HFFc6 (cell line): ENCODE data around the gene THEM5. TPM values are rescaled to one million over a fixed set of nuclear protein-coding genes. Genes with fewer than 3 reads are reported as not detected.

Source experiments
- DNase-seq: peaks from one replicate; pipeline ENCODE4 v3.0.0-alpha.2; 2018
- H3K27ac Mint-ChIP-seq: 2 replicates; pipeline ENCODE4 v1.8.0; 2020; ENCODE audit warnings: mild to moderate bottlenecking, mixed read lengths
- H3K27me3 Mint-ChIP-seq: 2 replicates; pipeline ENCODE4 v1.8.0; 2021; ENCODE audit warnings: mild to moderate bottlenecking, moderate library complexity, mixed read lengths; ENCODE audit not compliant: insufficient read depth
- H3K36me3 Mint-ChIP-seq: 2 replicates; pipeline ENCODE4 v1.8.0; 2021; ENCODE audit warnings: low read depth, mixed read lengths
- H3K4me1 Mint-ChIP-seq: 2 replicates; pipeline ENCODE4 v1.8.0; 2020; ENCODE audit warnings: low read depth, mixed read lengths
- H3K4me3 Mint-ChIP-seq: 2 replicates; pipeline ENCODE4 v1.8.0; 2020; ENCODE audit warnings: mild to moderate bottlenecking, moderate library complexity, mixed read lengths
- H3K9me3 Mint-ChIP-seq: 2 replicates; pipeline ENCODE4 v1.8.0; 2020; ENCODE audit warnings: mild to moderate bottlenecking, mixed read lengths
- total RNA-seq, 6 experiments: library from RNA; stranded (reverse); fragmentation: NEBNext Ultra II Directional; extraction: Animal tissue kit (Norgen Biotek cat#: 25700); gene quantifications; 2 replicates in 1 of 6; 3 replicates in 5 of 6; pipeline ENCODE4 v1.2.3, GENCODE V29; 2021
- TF ChIP-seq, protein P1 (sequence below): fragments of 200-600 bp; sonication (generic); IDR thresholded peaks from 2 replicates; pipeline ENCODE4 v1.5.0; 2021; ENCODE audit warnings: antibody characterized with exemption, mild to moderate bottlenecking

The THEM5 gene
- total RNA-seq, 6 experiments from 2014 or later, result not detected

DNA sequence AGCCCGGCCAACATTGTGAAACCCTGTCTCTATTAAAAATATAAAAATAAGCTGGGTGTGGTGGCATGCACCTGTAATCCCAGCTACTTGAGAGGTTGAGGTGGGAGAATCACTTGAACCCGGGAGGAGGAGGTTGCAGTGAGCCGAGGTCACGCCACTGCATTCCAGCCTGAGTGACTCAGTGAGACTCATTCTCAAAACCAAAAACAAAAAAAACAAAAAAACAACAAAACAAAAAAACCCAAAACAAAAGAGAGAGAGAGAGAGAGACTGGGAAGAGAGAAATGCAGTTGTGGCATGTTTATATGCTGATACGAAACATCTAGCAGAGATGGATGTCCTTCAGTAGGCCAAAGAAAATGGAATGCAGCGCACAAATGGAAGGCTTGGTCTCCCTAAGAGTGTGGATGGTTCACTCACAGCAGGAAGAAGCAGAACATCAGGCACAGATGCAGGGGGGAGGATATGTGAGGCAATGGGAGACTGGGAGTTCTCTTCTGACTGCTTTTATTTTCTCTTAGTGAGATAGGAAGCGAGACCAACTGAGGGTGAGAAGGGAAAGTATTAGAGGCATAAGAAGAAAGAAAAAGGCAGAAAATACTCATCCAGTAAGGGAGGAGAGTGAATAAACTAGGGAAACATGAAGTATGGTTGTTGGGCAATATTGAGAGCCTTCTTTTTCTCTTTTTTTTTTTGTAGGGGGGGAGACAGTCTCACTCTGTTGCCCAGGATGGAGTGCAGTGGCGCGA lies 39.8 kb upstream of the THEM5 start:
- Mint-ChIP-seq H3K4me1 (peaks cover 28% of the 10 kb centered on the region), H3K4me3 (no peak overlapping the region), H3K36me3 (peaks cover 23% of the 10 kb centered on the region), H3K27me3 (peaks cover 3% of the 10 kb centered on the region; the same call in 1 of the 2 replicates), H3K27ac (peak overlapping the region; percentile 32), H3K9me3 (no peaks in the 10 kb centered on the region)
- DNase-seq, result no peak
- TF ChIP-seq, protein P1, sequence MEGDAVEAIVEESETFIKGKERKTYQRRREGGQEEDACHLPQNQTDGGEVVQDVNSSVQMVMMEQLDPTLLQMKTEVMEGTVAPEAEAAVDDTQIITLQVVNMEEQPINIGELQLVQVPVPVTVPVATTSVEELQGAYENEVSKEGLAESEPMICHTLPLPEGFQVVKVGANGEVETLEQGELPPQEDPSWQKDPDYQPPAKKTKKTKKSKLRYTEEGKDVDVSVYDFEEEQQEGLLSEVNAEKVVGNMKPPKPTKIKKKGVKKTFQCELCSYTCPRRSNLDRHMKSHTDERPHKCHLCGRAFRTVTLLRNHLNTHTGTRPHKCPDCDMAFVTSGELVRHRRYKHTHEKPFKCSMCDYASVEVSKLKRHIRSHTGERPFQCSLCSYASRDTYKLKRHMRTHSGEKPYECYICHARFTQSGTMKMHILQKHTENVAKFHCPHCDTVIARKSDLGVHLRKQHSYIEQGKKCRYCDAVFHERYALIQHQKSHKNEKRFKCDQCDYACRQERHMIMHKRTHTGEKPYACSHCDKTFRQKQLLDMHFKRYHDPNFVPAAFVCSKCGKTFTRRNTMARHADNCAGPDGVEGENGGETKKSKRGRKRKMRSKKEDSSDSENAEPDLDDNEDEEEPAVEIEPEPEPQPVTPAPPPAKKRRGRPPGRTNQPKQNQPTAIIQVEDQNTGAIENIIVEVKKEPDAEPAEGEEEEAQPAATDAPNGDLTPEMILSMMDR, result no peak

DNA sequence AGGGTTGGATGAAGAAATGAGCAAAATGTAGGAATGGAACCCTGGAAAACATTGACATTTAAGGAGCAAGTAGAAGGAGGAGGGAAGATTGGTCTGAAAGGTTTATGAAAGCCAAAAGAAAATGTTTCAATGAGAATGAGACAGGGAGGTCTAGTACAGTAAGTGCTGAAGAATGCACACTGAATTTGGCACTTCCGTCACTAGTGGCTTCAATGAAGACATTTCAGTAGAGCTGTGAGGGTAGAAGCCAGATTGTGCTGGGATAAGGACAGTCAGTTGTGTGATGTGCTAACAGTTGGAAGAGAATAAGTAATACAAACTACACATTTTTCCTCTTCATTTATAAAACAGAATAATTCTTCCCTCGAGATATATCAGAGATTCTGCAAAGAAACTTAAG lies 38.7 kb upstream of the THEM5 start:
- H3K36me3 Mint-ChIP-seq, result peaks cover 28% of the 10 kb centered on the region
- TF ChIP-seq, protein P1, result no peak
- no peak overlapping the region for H3K4me3 Mint-ChIP-seq
- DNase-seq, result peak; percentile 31
- H3K27me3 Mint-ChIP-seq, result peaks cover 3% of the 10 kb centered on the region; the same call in 1 of the 2 replicates
- peaks cover 32% of the 10 kb centered on the region for H3K4me1 Mint-ChIP-seq
- no peak overlapping the region for H3K27ac Mint-ChIP-seq
- H3K9me3 Mint-ChIP-seq, result no peaks in the 10 kb centered on the region

DNA sequence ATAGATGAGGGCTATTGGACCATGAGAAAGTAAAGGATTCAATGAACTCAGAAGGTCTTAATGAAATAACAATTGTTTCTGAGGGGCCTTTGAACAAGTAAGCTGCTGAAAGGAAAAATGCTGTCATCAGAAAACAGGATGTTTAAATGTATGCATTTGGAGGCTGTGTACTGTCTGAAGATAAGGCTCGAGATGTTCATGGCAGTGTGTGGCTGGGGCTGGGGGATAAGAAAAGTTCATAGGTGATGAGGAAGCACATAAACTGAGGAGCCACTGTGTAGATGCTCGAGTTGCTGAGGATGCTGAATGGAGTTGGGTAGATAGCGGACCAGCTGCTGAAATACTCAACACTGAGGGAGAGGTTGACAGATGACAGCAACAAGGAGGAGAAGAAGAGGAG lies 38.0 kb upstream of the THEM5 start:
- no peak overlapping the region for H3K4me3 Mint-ChIP-seq
- no peak for DNase-seq

DNA sequence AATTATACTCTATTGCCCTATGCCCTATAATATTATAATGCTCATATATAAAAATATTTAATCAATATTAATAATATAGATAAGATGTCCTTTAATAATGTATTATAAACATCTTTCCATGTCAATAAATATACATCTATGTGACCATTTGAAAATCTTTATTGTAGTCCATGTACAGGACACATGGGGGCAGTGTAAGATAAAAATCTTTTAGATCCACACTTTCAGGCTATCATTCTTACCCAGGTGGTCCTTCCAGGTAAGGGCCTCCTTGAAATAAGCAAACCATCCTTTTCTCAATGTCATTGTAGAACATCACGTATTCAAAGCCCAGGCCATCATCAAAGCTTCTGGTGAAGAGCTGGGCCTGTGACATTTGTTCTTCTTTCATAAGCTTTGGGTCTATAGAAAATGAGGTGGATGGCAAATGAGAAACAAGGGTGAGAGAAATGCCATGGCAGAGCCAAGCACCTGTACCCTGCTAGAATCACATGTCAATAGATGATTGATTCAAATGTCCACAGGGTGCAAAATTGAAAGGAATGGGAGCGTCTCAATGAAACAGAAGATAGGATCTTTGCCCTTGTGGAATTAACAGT lies 35.6 kb upstream of the THEM5 start:
- Mint-ChIP-seq H3K4me1 (peaks cover 38% of the 10 kb centered on the region), H3K27ac (no peak overlapping the region), H3K27me3 (peaks cover 3% of the 10 kb centered on the region; the same call in 1 of the 2 replicates), H3K4me3 (no peak overlapping the region), H3K9me3 (no peaks in the 10 kb centered on the region), H3K36me3 (peaks cover 28% of the 10 kb centered on the region)
- TF ChIP-seq, protein P1, result peak; percentile 77
- no peak for DNase-seq

More for the DNA sequence above, 38.0 kb upstream of the THEM5 start:
- Mint-ChIP-seq H3K9me3 (no peaks in the 10 kb centered on the region), H3K27ac (no peak overlapping the region), H3K36me3 (peaks cover 28% of the 10 kb centered on the region), H3K4me1 (peaks cover 38% of the 10 kb centered on the region), H3K27me3 (peaks cover 3% of the 10 kb centered on the region; the same call in 1 of the 2 replicates)
- TF ChIP-seq, protein P1, result no peak

DNA sequence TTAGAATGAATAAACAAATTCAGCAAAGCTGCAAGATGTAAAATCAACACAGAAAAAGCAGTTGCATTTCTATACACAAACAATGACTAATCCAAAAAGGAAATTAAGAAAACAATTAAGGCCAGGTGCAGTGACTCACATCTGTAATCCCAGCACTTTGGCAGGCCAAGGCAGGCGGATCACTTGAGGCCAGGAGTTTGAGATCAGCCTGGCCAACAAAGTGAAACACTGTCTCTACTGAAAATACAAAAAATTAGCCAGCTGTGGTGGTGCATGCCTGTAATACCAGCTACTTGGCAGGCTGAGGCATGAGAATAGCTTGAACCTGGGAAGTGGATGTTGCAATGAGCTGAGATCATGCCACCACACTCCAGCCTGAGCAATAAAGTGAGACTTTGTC lies 33.5 kb upstream of the THEM5 start:
- TF ChIP-seq, protein P1, result no peak
- Mint-ChIP-seq H3K27ac (no peak overlapping the region), H3K4me1 (peaks cover 20% of the 10 kb centered on the region), H3K9me3 (no peaks in the 10 kb centered on the region), H3K36me3 (peaks cover 12% of the 10 kb centered on the region), H3K4me3 (no peak overlapping the region), H3K27me3 (no peaks in the 10 kb centered on the region)
- DNase-seq, result peak; percentile 52
